ENCODE data around the gene CTRB1.

CTRB1 gene

DNA sequence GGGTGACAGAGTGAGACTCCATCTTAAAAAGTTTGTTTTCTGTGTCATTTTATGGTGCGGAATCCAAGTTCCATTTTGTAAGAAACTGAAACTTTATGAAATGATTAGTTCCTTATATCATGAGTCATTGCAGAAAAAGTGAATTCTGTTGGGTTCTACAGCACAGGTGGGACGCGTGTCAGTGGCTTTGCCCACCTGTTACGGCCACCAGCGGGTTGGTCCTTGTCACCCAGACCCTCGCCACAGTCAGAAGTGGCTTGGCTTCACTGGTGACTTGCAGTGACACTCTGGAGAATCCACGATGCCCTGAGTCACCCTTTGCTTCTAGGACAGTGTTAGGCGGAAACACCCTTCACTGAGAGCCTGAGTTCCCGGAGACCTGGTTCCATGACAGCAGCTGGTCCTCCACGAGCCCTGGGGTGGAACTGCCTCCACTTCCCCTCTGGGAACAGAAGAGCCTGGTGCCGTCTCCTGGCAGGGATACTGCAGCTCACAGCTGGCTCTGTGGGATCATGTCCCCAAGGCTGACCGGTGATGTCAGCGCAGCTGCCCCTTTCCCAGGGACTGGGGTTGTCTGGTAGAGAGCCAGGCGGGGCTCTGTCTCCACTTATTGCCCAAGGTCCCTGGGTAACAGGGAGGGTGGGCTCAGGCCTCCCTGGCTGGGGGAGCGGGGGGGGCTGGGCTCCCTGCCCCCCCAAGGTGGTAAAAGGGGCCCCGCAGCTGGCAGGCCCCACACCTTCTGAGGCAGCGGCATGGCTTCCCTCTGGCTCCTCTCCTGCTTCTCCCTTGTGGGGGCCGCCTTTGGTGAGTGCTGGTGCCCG is at the start of gene CTRB1:
TSS of gene CTRB1 (plus strand) at position 733 of the 821 bp plus-strand sequence. CDS start at position 753, 20 bp downstream.
- no peak for DNase-seq (ENCODE audit: low spot score)

DNA sequence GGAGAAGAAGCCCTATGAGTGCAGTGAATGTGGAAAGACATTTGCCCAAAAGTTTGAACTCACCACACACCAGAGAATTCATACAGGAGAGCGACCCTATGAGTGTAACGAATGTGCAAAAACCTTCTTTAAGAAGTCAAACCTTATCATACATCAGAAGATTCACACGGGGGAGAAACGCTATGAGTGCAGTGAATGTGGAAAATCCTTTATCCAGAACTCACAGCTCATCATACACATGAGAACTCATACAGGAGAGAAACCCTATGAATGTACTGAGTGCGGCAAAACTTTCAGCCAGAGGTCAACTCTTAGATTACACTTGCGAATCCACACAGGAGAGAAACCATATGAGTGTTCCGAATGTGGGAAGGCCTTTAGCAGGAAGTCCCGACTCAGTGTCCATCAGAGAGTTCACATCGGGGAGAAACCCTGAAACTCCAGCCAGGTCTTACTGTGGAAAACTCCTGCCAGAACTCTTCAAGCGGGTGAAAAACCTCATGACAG is 48.8 kb upstream of the CTRB1 start:
- no peak for DNase-seq (ENCODE audit: low spot score)

DNA sequence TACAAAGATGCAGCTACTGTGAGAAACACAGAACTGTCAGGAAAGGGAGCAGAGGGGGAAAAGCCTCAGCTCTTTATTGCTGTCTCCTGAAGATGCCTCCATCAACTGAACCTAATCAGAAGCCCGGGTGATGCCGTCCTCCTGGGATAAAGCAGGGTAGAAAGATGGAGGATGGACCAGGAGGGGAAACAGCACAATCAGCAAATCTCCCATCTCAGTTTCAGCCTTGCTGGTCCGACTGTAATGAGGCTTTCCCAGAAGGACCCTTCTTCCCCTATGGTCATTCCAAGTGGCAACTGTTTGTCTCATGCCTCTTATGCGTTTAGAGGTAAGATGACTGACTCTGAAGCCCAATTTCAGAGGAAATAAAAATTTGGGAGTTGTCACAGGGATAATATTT is 46.2 kb upstream of the CTRB1 start:
- no peak for DNase-seq (ENCODE audit: low spot score)

DNA sequence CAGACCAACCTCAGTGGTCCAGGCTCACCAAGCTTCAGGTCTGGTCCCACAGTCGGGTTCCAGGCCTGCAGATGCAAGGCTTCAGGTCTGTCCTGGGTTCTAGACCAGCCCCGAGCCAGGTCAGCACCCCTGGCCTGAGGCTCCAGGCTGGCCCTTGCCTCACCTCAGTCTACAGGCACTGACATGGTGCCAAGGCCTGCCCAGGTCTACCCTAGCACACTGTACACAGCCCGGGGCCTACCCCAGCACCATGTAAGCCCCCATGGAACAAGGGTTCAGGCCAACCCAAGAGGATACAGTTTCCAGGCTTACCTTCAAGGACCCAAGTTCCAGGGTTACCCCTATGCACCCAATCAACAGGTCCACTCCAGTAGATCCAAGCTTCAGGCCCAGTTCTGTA is 43.7 kb upstream of the CTRB1 start:
- no peak for DNase-seq (ENCODE audit: low spot score)

DNA sequence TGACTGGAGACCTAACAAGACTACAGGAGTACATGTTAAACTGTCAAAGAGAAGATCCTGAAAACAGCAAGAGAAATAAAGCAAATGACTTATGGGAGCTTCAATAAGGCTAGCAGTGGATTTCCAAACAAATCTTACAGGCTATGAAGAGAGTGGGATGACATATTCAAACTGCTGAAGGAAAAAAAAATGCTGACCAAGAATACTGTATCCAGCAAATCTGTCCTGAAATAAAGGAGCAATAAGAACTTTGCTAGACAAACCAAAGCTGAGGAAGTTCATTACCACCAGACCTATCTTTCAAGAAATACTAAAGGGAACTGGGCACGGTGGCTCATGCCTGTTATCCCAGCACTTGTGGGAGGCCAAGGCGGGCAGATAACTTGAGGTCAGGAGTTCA is 41.9 kb upstream of the CTRB1 start:
- no peak for DNase-seq (ENCODE audit: low spot score)

DNA sequence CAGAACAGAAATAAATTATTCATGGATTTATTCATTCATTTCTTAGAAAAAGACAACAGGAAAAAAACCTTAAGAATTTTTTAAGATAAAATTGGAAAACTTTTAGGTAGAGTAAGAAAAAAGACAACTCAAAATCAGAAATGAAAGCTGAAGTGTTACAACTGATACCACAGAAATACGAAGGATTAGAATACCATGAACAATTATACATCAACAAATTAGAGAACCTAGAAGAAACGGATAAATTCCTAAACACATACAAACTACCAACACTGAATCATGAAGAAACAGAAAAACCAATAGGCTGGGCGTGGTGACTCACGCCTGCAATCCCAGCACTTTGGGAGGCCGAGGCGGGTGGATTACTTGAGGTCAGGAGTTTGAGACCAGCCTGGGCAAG is 39.6 kb upstream of the CTRB1 start:
- no peak for DNase-seq (ENCODE audit: low spot score)

DNA sequence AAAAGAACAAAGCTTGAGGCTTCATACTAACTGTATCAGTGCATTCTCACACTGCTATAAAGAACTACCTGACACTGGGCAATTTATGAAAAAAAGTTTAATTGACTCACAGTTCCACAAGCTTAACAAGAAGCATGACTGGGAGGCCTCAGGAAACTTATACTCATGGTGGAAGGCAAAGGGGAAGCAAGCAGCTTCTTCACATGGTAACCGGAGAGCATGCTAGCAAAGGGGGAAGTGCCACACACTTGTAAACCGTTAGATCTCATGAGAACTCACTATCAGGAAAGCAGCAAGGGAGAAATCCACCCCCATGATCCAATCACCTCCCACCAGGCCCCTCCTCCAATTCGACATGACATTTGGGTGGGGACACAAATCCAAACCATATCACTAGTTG is 37.2 kb upstream of the CTRB1 start:
- no peak for DNase-seq (ENCODE audit: low spot score)

DNA sequence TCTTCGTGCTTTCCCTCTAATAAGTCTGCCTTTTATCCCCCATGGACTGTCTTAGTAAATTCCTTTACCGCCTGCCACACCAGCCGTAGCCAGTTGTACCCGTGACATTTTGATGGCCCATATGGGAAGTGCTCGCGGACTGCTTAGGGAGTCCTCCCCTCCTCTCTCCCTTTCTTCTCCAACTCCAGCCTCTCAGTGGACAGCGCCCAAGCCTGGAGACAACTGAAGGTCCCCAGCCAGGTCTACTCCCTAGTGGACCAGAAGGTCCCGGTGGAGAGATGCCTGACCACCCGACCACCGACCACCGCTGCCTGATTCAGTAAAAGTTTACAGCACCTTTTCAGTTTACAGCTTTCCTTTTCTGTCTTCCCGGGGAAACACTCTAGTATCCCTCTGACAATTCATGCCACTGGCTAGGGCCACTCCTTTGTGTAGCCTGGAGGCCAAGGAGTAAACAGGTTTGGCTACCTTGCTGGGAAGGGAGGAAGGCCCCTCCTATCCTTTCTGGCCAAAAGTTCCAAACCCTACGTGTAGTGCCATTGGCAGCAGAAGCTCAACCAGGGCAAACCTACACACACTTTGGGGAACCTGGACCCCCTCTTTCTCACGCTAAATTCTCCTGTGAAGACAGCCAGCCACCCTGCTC is 29.8 kb upstream of the CTRB1 start:
- no peak for DNase-seq (ENCODE audit: low spot score)

DNA sequence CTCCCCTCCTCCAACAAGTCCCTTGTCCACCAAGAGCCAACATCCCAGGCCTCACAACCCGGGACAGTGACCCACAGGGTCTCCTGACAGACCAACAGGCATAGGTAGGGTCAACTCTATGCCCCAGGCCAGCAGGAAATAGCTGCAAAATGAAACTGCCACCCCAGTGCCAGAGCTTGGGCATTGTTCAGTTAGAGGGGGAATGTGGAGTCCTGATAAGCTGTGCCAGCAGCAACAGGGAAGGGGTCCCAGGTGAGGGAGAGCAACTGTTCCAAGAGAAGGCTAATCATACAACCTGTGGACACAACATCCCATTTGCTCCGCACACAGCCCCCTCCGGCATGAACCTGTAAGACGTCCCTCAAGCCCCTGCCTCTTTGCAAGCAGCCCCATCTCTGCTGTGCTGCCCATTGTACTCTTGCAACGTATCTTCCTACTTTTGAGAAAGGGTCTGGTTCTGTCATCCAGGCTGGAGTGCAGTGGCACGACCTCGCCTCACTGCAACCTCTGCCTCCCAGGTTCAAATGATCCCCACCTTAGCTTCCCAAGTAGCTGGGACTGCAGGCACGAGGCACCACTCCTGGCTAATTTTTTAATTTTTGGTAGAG is 29.0 kb upstream of the CTRB1 start:
- no peak for DNase-seq (ENCODE audit: low spot score)

DNA sequence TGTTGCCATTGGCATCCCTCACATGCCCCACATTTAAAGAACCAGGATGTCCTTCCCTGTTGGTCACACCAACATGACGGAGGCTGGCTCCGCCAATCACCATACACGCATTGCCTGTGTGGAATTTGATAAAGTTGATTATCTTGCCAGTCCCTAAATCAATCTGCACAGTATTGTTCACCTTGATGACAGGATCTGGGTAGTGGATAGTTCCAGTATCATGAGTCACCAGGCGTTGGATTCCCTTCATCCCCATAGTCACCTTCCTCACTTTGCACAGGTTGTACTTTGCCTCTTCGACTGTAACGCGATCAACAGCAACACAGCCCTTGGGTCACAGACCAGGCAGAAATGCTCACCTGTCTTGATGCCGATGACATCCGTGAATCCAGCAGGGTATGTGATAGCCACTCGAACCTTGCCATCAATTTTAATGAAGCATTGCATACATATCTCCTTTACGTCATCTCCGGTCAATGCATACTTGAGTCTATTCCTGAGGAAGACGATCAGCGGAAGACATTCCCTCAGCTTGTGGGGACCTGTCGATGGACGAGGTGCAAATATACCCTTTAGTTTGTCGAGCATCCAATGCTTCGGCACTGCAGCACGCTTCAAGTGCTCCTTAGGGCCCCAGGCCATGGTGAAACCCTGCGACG is 26.1 kb upstream of the CTRB1 start:
- DNase-seq (ENCODE audit: low spot score), result no peak

DNA sequence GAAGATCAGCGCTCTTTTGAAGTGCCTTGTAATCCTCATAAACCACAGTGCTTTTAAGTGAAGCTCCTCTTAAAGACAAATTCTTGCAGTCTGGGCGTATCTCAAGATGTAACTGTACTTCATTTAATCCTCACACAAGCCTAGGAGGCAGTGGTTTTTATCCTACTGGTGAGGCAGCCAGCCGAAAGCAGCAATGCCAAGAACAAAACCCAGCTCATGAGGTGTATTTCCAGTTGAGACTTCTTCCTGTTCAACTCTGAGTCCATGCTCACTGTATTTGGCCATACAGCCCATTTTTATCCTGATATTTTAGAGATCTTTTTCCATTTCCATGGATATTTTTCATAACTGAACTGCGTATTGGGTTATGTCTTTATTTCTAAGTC is 25.5 kb upstream of the CTRB1 start:
- no peak for DNase-seq (ENCODE audit: low spot score)

DNA sequence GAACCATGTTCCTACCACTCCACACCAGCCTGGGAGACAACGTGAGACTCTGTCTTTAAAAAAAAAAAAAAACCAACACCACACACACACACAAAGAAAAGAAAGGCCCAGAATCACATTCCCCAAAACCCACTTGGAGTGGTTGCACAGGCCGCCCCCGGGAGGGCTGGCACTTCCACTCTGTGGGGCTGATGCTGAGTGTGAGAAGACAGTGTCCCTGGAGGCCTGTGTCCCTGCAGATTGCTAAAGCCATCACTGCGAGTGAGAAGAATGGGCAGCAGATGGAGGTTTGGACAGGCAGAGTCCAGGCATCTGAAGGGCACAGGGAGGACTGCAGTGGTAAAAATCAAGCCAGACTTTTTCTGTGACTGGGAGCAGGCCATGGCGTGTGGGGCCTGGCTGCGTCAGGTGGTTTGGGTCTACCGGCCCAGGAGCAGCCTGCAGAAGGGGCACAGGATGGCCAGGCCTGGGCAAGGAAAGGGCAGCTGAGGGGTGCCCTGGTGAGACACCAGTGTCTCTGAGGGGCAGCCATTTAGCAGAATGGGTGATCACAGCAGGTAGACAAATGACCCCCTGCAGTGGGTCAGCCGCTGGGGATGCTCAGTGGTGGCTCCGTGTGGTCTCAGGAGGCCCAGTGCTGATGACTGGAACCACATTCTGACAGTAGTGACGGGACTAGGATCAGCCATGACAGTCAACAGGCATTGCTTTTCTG is 24.9 kb upstream of the CTRB1 start:
- no peak for DNase-seq (ENCODE audit: low spot score)

DNA sequence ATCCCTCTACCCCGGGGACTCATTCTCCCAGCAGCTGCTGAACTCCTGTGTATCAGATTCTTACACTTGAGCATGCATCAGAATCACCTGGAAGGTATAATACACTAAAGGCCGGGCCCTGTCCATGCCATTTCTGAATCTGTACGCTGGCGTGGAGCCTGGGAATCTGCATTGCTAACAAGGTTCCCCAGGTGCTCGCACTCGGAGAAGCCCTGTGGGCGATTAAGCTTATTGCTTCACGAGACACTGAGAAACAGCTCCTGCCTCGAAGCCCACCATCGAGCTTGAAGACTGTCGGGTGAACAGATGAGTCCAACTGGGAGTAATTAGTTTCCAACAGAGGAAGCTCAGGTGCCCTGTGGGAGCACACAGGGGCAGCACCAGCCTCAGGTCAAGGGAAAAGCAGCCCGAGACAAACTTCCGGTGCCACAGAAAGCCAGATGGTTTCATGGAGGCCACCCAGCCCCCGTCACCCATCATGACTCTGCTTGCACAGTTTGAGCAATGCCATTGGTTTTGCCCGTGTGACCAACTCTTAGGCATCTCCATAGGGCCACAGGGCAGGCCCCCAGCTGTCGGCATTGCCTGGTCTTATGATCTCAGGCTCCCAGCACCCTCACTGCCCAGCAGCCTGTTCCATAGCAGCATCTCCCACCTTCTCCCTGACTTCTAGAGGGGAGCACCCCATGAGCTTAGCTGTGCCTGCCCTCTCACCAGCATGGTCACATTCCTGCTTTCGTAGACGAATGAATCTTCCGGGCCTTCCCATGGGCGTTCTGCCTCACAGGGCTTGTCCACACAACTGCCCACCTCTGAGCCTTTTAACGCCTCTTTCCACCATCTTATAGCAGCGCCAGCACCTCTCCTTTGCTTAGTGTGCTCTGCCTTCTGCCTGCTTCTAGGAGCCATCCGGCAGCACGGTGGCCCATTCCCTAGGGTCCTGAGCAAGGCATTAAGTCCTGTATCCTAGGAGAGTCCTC is 22.7 kb upstream of the CTRB1 start:
- DNase-seq (ENCODE audit: low spot score), result no peak

DNA sequence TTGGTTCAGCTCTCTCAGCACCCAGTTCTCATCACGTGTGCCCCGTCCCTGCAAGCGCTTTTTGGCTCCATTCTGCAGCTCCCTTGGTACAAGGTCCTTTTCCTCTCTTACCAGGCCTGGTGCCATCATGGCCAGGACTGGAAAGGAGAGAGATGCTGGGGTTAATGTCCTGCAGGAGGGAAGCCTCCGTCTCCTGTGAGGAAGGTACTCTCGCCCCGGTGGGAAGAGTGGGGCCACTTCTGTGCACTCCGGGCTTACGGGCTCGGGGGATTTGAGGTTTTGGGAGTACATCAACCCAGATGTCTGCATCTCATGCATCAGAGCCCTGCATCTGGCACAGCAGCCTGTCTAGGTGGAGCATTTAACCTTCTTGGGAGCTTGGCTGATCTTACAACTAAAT is 22.0 kb upstream of the CTRB1 start:
- DNase-seq (ENCODE audit: low spot score), result no peak

DNA sequence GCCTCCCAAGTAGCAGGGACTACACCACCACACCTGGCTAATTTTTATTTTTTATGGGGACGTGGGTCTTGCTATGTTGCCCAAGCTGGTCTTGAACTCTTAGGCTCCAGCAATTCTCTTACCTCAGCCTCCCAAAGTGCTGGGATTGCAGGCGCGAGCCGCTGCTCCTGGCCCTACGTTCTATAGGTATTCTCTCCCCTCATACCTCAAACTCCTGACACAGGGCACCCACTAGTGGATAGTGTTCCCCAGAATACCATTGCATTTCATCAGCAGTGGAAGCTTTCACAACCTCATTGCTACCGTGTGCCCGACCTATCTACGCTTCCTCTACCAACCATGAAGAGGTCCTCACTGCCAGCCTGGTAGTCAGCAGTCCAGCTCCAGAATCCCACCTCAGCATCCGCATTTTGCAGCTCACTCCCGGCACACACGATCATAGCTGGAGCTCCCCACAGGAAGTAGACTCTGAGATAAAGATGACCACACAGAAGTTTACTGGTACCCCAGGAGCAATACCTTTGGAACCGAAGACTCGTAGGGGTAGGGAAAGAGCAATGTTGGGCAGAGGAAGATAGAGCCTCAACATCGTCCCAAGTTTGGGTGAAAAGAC is 21.2 kb upstream of the CTRB1 start:
- no peak for DNase-seq (ENCODE audit: low spot score)

DNA sequence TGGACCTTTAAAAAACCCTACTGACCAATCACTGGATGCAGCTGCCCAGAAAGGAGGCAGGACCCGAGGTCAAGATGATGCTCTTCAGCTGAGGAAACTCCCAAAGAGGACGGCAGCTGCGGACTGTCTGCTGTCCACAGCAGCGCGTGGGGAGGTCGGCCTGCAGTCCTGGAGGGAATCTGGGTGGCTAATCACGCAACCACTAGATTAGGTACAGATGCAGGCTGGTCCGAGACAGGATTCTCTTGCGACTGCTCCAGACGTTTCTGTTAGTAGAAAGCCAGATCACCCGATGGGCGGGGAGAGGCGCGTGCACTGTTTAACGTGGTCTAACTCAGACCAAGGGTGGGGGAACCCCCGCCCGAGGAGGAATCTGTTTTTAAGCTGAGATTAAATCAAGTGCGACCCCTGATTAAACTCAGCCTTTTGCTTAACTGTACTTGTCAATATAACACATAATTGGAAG is 20.6 kb upstream of the CTRB1 start:
- DNase-seq (ENCODE audit: low spot score), result no peak

DNA sequence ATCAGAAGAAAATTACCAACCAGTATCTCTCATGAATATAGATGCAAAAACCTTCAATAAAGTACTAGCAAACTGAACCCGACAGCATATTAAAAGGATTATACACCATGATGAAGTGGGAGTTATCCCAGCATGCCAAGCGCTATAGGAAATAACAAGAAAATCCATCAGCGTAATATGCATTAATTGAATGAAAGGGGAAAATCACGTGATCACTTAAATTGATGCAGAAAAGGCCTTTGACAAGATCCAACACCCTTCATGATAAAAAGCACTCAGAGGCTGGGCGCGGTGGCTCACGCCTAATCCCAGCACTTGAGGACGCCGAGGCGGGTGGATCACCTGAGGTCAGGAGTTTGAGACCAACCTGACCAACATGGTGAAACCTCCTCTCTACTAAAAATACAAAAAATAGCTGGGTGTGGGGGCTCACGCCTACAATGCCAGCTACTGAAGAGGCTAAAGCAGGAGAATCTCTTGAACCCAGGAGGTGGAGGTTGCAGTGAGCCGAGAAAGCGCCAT is 16.7 kb upstream of the CTRB1 start:
- no peak for DNase-seq (ENCODE audit: low spot score)

DNA sequence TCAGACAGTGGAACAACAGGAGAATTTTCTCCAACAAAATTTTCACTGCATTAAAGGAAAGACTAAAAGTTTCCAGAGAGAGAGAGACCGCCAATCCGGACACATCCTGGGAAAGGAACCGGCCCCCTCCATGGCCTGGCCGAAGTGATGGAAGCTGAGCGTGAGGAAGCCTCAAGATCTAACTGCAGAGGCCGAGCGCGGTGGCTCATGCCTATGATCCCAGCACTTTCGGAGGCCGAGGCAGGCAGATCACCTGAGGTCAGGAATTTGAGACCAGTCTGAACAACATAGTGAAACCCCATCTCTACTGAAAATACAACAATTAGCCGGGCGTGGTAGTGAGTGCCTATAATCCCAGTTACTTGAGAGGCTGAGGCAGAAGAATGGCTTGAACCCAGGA is 15.7 kb upstream of the CTRB1 start:
- no peak for DNase-seq (ENCODE audit: low spot score)

DNA sequence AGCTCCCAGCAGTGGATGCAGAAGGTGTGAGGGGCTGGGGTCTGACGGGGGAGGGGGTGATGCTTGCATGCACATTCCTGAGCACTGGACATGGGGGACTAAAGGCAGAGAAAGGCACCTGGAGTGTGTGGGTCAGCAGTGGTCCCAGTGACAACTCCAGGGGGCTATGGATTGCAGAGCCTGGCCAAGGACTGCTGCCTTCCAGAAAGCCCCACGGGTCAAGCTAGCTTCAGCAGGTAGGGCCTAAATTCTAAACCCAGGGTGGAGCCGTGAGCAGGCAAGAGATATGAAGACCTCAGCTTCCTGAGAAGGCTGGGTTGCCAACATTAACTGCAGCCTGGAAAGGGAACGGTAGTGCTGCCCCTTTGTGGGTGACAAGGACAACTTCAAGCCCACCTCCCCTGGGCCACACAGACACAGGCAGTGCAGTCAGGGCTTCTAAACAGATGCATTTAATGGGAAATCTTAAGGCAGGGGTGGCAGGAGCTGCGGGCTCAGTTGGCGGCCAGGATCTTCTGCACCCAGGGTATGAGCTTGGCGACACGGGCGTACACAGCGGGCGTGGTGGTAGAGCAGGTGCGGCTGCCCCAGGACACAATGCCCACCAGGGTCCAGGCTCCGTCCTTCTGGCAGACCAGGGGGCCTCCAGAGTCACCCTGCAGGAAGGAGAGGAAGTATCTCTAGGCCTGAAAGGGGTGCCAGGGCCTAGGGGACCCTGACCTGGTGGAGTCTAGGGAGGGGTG is 14.9 kb upstream of the CTRB1 start:
- DNase-seq (ENCODE audit: low spot score), result no peak

Measured in HuH-7 (cell line).